Activated T-helper 1 cell treated with anti-CD3 and anti-CD28 coated beads, Interleukin-12 subunit alpha, Interleukin-12 subunit beta, Interleukin-2, Interleukin-4 antibody, amounts not matched to agents 30 ng/mL and 10 ng/mL and 1 ng/mL, durations not matched to agents 14 hours and 24 hours and 36 hours (primary cell): ENCODE measurements around the gene SH2B3. TPM values are rescaled to one million over a fixed set of nuclear protein-coding genes. Genes with fewer than 3 reads are reported as not detected.

Source experiments
- DNase-seq: peaks from one replicate; pipeline ENCODE4 v3.0.0; 2021; ENCODE audit warnings: low spot score
- H3K27ac Mint-ChIP-seq: one replicate; pipeline ENCODE4 v1.8.0; 2021; ENCODE audit warnings: mild to moderate bottlenecking, mixed read lengths
- H3K27me3 Mint-ChIP-seq: one replicate; pipeline ENCODE4 v1.8.0; 2022; ENCODE audit warnings: mild to moderate bottlenecking, moderate library complexity, mixed read lengths; ENCODE audit not compliant: insufficient read depth
- H3K36me3 Mint-ChIP-seq: one replicate; pipeline ENCODE4 v1.8.0; 2021; ENCODE audit warnings: low read depth, mixed read lengths
- H3K4me1 Mint-ChIP-seq: one replicate; pipeline ENCODE4 v1.8.0; 2021; ENCODE audit warnings: low read depth, mixed read lengths
- H3K4me3 Mint-ChIP-seq: one replicate; pipeline ENCODE4 v1.8.0; 2021; ENCODE audit warnings: mild to moderate bottlenecking, moderate library complexity, mixed read lengths
- H3K9me3 Mint-ChIP-seq: one replicate; pipeline ENCODE4 v1.8.0; 2021; ENCODE audit warnings: mixed read lengths
- intact Hi-C: fragments of 100-400 bp; cut with micrococcal nuclease; formaldehyde crosslinking; loops from one replicate; pipeline ENCODE4 v1.15.1; 2024
- total RNA-seq: library from RNA; stranded (reverse); gene quantifications from 2 replicates; pipeline ENCODE4 v1.2.3, GENCODE V29; 2022

Gene SH2B3
- total RNA-seq: 42.0 and 42.3 TPM in 2 replicates

DNA sequence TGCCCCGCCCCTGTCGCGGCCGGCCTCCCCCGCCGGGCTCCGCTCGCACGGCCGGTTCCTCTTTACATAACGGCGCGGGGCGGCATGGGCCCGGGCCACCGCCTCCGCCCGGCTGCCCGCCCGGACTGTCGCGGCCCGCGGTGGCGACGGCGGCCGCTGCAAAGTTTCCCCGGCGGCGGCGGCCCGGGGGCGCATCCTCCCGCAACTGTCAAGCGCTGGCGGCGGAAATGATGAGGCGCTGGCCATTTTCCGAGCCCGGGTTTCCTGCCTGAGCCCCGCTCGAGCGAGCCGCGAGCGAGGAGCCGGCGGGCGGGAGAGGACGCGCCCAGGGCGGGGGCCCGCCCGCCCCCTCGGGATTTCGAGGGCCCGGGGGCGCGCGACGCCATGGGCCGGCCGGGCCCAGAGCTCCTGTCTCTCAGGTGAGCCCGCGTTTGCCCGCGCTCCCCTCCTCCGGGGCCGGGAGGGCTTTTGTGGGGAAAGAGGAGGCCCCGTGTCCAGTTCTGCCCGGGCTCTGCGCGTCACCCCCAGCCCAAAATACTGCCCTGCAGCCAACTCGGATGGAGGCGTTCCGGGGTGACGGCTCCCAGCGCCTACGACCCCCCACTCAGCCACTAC is at the start of gene SH2B3:
Gene SH2B3 (plus strand): TSS at position 65 of the 615 bp plus-strand sequence. CDS start 12,223 bp downstream, outside the sequence.
- H3K36me3 Mint-ChIP-seq: peaks cover 7% of the 10 kb centered on the region
- intact Hi-C loops: loop anchor here (1.0 to 10.0 kb wide), 12 partner anchors 9 to 979 kb away; partner anchors contain the start of genes ACAD10, ATXN2, HECTD4 and PHETA1
- peaks cover 48% of the 10 kb centered on the region for H3K4me1 Mint-ChIP-seq
- peaks cover 3% of the 10 kb centered on the region for H3K27me3 Mint-ChIP-seq
- peak; percentile 78 for DNase-seq
- H3K9me3 Mint-ChIP-seq: no peaks in the 10 kb centered on the region
- H3K27ac Mint-ChIP-seq: peak within 1 kb of the TSS; percentile 99
- peak within 1 kb of the TSS; percentile 96 for H3K4me3 Mint-ChIP-seq

DNA sequence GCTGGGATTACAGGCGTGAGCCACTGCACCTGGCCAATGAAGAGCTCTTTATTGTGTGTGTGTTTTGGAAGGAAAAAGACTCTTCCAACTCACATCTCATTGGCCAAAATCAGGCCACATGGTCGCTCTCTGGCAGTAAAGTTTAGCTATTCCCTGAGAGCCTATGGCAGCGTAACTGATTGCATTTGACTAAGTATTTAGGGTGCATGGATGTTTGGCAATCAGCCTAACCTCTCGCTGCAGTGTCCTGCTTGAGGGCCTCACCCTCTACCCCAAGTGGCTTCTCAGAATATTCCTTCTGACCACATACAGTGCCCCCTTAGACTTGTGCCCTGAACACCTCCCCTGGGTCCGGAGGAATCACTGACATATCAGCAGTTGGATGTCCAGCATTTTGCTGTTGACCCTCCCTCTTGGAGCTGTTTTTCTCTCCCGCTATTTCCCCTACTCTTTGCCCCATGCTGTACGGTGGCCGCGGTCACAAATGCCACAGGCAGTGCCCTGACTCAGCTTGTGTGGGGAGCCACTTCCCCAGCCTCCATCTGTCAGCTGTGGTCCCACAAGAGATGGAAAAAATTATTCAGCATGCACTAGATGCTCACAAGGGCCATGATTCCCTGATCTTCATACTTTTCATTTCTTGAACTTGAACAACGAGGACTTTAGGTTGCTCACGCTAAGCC is 46.4 kb upstream of the SH2B3 start:
- H3K4me1 Mint-ChIP-seq: peaks cover 20% of the 10 kb centered on the region
- H3K36me3 Mint-ChIP-seq: no peaks in the 10 kb centered on the region
- intact Hi-C loops: loop anchor here (1.0 to 2.0 kb wide), 2 partner anchors 9 to 45 kb away; partner anchors contain the start of gene SH2B3
- H3K27ac Mint-ChIP-seq: peak overlapping the region; percentile 87
- no peaks in the 10 kb centered on the region for H3K9me3 Mint-ChIP-seq
- peak overlapping the region; percentile 43 for H3K4me3 Mint-ChIP-seq
- H3K27me3 Mint-ChIP-seq: peaks cover 7% of the 10 kb centered on the region
- DNase-seq: peak; percentile 3

GRCh38 chr12:111359914-111360276 is 45.8 kb upstream of the SH2B3 start:
- Mint-ChIP-seq H3K27ac (peak overlapping the region; percentile 87), H3K4me3 (peak overlapping the region; percentile 47)
- intact Hi-C loops: loop anchor here (1.0 to 2.0 kb wide), 2 partner anchors 8 to 45 kb away; partner anchors contain the start of gene SH2B3

DNA sequence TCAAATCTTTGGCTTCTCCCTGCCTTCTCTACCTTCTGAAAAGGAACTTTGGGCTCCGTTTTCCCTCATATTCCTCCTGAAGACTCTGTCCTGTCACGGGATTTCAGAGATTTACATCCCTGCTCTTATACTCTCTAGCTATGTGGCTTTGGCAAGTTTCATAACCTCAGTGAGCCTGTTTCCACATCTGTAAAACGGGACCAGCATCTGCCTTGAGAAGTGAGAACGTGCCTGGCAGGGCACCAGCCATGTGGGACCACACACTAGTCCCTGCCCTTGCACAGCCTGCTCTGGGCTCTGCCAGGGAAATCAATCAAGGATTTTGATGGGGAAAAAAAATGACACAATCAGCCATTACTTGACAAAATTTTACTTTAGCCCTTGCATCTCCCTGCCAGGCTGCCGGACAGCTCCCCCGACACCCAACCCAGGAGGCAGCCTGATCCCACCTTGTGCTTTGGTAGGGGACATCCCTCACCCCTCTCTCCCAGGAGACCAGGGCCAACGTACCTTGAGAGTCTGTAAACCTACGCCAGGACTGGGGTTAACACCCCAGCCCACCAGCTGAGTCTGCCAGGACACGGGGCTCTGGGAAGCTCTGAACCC is 45.3 kb upstream of the SH2B3 start:
- peaks cover 20% of the 10 kb centered on the region for H3K4me1 Mint-ChIP-seq
- no peak overlapping the region for H3K27ac Mint-ChIP-seq
- no peak for DNase-seq
- peaks cover 7% of the 10 kb centered on the region for H3K27me3 Mint-ChIP-seq
- intact Hi-C loops: no loop called here
- peak overlapping the region; percentile 47 for H3K4me3 Mint-ChIP-seq
- H3K36me3 Mint-ChIP-seq: no peaks in the 10 kb centered on the region
- H3K9me3 Mint-ChIP-seq: no peaks in the 10 kb centered on the region

More at GRCh38 chr12:111359914-111360276, 45.8 kb upstream of the SH2B3 start:
- H3K27me3 Mint-ChIP-seq: peaks cover 7% of the 10 kb centered on the region
- no peaks in the 10 kb centered on the region for H3K36me3 Mint-ChIP-seq
- H3K9me3 Mint-ChIP-seq: no peaks in the 10 kb centered on the region
- H3K4me1 Mint-ChIP-seq: peaks cover 20% of the 10 kb centered on the region
- DNase-seq: no peak

GRCh38 chr12:111361073-111361716 is 44.5 kb upstream of the SH2B3 start:
- no peak overlapping the region for H3K27ac Mint-ChIP-seq
- H3K4me3 Mint-ChIP-seq: no peak overlapping the region
- peaks cover 7% of the 10 kb centered on the region for H3K27me3 Mint-ChIP-seq
- intact Hi-C loops: no loop called here
- no peaks in the 10 kb centered on the region for H3K9me3 Mint-ChIP-seq
- H3K36me3 Mint-ChIP-seq: no peaks in the 10 kb centered on the region
- H3K4me1 Mint-ChIP-seq: peaks cover 20% of the 10 kb centered on the region
- no peak for DNase-seq

DNA sequence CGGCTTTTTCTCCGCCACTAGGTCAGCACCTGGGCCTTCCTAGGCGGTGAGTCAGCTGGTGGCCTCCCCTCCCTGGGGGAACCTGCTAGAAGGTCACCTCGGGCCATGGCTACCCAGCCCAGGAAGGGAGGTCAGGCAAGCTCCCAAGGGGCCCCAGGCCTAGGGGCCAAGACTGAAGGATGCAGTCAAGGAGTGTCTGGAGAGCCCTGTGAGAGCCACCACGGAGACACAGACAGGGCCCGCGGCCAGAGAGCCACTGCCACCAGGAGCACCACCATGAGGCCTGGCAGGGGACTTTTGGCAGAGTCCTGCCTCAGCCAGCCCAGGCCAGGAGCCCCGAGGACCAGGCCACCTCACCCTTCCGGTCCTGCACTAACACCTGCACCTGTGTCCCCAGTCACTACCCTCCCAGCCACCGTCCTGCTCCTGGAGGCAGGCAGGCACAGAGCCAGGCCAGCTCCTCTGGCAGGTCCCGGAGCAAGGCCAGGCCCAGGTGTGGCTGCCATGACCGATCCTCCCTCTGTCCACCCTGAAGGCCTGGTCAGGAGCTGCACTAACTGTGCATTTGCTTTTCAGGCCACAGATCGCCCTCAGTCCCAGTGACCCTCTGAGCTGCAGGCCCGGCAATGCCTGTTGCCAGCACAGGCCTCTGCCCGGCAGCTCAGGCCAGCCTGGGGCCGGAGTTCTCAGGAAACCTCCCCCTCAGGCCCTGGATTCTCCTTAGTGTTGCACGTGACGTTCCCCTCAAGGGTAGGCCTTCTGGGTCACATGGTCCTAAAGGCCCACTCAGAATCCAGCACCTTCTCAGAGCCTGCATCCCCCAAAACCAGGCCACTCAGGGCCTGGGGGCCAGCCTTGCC is 43.8 kb upstream of the SH2B3 start:
- intact Hi-C loops: no loop called here
- DNase-seq: no peak
- Mint-ChIP-seq H3K36me3 (no peaks in the 10 kb centered on the region), H3K27me3 (peaks cover 10% of the 10 kb centered on the region), H3K9me3 (no peaks in the 10 kb centered on the region), H3K4me1 (peaks cover 20% of the 10 kb centered on the region), H3K27ac (no peak overlapping the region), H3K4me3 (no peak overlapping the region)

DNA sequence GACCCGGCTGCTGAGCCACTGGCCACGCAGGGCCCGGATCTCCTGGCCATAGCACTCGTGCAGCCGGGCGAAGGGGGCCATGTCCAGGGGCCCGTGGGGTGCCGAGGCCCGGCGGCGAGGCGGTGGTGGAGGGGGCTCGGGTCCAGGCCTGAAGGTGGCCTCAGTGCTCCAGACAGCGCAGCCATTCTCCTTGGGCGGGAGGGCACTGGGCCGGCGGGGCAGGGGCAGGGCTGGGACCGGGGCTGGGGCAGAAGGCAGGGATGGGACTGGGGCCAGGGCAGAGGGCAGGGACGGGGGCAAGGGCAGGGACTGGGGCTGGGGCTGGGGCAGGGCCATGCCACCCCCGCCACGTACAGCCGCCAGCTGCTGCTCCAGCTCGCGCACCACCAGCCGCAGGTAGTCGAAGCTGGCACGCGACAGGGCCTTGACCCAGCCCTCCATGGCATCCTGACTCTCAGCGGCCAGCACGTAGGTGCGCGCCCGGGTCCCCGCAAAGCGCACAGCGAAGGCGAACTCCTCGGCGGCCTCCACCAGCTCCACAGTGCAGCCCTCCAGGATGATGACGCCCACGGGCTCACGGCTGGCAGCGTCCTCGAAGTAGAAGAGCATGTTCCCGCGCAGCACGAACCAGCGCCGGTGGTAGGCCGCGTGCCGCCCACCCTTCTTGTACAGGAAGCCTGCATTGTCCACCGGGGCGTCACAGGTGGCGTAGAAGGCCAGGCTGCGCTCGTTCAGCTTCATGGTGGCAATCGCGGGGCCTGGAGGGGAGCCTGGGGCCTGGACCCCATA is 42.8 kb upstream of the SH2B3 start:
- no peak overlapping the region for H3K27ac Mint-ChIP-seq
- no peak overlapping the region for H3K4me3 Mint-ChIP-seq
- H3K9me3 Mint-ChIP-seq: no peaks in the 10 kb centered on the region
- peaks cover 28% of the 10 kb centered on the region for H3K4me1 Mint-ChIP-seq
- no peaks in the 10 kb centered on the region for H3K36me3 Mint-ChIP-seq
- no peak for DNase-seq
- intact Hi-C loops: no loop called here
- peaks cover 20% of the 10 kb centered on the region for H3K27me3 Mint-ChIP-seq

DNA sequence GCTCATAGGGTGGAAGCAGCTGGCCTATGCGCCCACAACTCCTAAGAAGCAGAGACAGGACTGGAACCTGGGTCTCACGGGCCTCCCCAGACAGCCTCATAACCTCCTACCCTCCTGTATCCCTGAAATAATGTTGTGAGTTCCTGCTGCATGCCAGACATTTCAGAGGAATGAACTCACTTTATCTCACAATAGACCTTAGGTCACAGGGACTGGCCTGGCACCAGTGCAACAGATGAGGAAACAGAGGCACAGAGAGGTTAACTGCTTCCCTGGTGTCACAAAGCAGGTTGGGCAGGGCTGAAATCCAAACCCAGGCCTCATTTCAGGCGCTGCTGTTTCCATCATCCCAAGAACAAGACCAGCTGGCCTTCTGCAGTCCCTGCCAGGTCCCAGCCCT is 42.1 kb upstream of the SH2B3 start:
- H3K4me3 Mint-ChIP-seq: no peak overlapping the region
- no peaks in the 10 kb centered on the region for H3K36me3 Mint-ChIP-seq
- no peak overlapping the region for H3K27ac Mint-ChIP-seq
- no peaks in the 10 kb centered on the region for H3K9me3 Mint-ChIP-seq
- intact Hi-C loops: no loop called here
- DNase-seq: no peak
- peaks cover 23% of the 10 kb centered on the region for H3K27me3 Mint-ChIP-seq
- H3K4me1 Mint-ChIP-seq: peaks cover 29% of the 10 kb centered on the region

- Mint-ChIP-seq H3K4me3 (no peak overlapping the region), H3K27ac (no peak overlapping the region), H3K9me3 (no peaks in the 10 kb centered on the region), H3K4me1 (peaks cover 17% of the 10 kb centered on the region), H3K36me3 (no peaks in the 10 kb centered on the region), H3K27me3 (peaks cover 16% of the 10 kb centered on the region)
- no peak for DNase-seq
- intact Hi-C loops: no loop called here
Observed at GRCh38 chr12:111366075-111366474, 39.6 kb upstream of the SH2B3 start.

DNA sequence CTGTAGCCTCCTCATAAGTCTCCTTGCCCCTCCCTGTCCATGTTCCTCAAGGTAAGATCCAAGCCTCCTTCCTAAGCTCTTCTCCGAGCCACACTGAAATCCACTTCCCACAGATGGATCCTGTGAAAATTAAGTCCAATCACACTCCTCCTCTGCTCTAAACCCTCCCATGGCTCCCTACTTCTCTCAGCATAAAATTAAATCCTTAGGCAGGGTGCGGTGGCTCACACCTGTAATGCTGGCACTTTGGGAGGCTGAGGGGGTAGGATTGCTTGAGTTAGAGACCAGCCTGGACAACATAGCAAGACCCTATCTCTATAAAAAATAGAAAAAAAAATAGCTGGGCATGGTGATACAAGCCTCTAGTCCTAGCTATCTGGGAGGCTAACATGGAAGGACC is 39.1 kb upstream of the SH2B3 start:
- no peaks in the 10 kb centered on the region for H3K9me3 Mint-ChIP-seq
- H3K27ac Mint-ChIP-seq: no peak overlapping the region
- no peak for DNase-seq
- intact Hi-C loops: no loop called here
- H3K36me3 Mint-ChIP-seq: no peaks in the 10 kb centered on the region
- H3K4me1 Mint-ChIP-seq: peaks cover 17% of the 10 kb centered on the region
- peaks cover 16% of the 10 kb centered on the region for H3K27me3 Mint-ChIP-seq
- no peak overlapping the region for H3K4me3 Mint-ChIP-seq

GRCh38 chr12:111367661-111368221 is 38.0 kb upstream of the SH2B3 start:
- Mint-ChIP-seq H3K27ac (no peak overlapping the region), H3K36me3 (no peaks in the 10 kb centered on the region), H3K4me3 (peak overlapping the region; percentile 56), H3K4me1 (peaks cover 17% of the 10 kb centered on the region), H3K9me3 (no peaks in the 10 kb centered on the region), H3K27me3 (peaks cover 16% of the 10 kb centered on the region)
- no peak for DNase-seq
- intact Hi-C loops: loop anchor here (1.0 to 2.0 kb wide), 2 partner anchors 8 to 37 kb away; partner anchors contain the start of gene SH2B3
